Uterus (tissue), 4 donors: ENCODE measurements around the gene ALG12. TPM values are rescaled to one million over a fixed set of nuclear protein-coding genes. Genes with fewer than 3 reads are reported as not detected.

ENCODE experiments used
- DNase-seq, 2 donors: peaks; one replicate each; pipeline ENCODE4 v3.0.0-alpha.2; 2019 to 2020
- H3K27ac ChIP-seq, 2 donors: fragments of 200-600 bp; sonication (generic); 1 replicate in 1 of 2; 2 replicates in 1 of 2; pipeline ENCODE4 v1.5.1; 2016 to 2018
- H3K27me3 ChIP-seq, 2 donors: fragments of 200-600 bp; sonication (generic); one replicate each; pipeline ENCODE4 v1.5.1; 2018 to 2019; ENCODE audit warnings: control low read depth in 1 of 2
- H3K36me3 ChIP-seq, 2 donors: fragments of 200-600 bp; sonication (generic); one replicate each; pipeline ENCODE4 v1.5.1; 2019; ENCODE audit warnings: control low read depth in 1 of 2
- H3K4me1 ChIP-seq, 2 donors: fragments of 200-600 bp; sonication (generic); one replicate each; pipeline ENCODE4 v1.5.1; 2018 to 2019; ENCODE audit warnings: control low read depth in 1 of 2
- H3K4me3 ChIP-seq, 2 donors: fragments of 200-600 bp; sonication (generic); 1 replicate in 1 of 2; 2 replicates in 1 of 2; pipeline ENCODE4 v1.5.1; 2018 to 2019; ENCODE audit warnings: mild to moderate bottlenecking in 1 of 2
- H3K9me3 ChIP-seq, 2 donors: fragments of 200-600 bp; sonication (generic); one replicate each; pipeline ENCODE4 v1.5.1; 2019; ENCODE audit warnings: control low read depth in 1 of 2
- CTCF ChIP-seq, 4 experiments: fragments of 200-600 bp in 2 of 4; fragments of 450-650 bp in 2 of 4; sonication (generic) in 2 of 4; IDR thresholded peaks; one replicate each; pipeline ENCODE4 v1.5.1; 2016 to 2019; ENCODE audit warnings: antibody characterized with exemption in 4 of 4, mild to moderate bottlenecking in 2 of 4, moderate library complexity in 1 of 4
- POLR2A ChIP-seq, 2 donors: fragments of 450-650 bp; IDR thresholded peaks; one replicate each; pipeline ENCODE4 v1.6.1; 2016; ENCODE audit warnings: antibody characterized with exemption in 2 of 2, mild to moderate bottlenecking in 1 of 2, moderate library complexity in 1 of 2
- intact Hi-C: fragments of 100-400 bp; cut with DNase I; formaldehyde crosslinking; loops from one replicate; pipeline ENCODE4 v1.15.1; 2023; ENCODE audit warnings: low total_unique reads
- total RNA-seq, 4 donors: library from RNA; depleted of rRNA in 3 of 4; stranded (reverse); fragments of >200 nt in 3 of 4; gene quantifications; one replicate each; pipeline versions ENCODE4 v1.1.0 to v1.2.4, GENCODE V29; 2014 to 2023
- donor health status: DM: yes; HTN: yes; CAD: no.

The ALG12 gene
- total RNA-seq, 4 donors from 2014 or later: 11.8 to 22.5 (median 18.3) TPM

GRCh38 chr22:49954354-49954753, 36.1 kb upstream of the ALG12 start:
- H3K4me3 ChIP-seq: no peak overlapping the region
- no peaks in the 10 kb centered on the region for H3K36me3 ChIP-seq
- H3K27ac ChIP-seq: peak overlapping the region in 1 of 2 donors; percentile 49
- no peaks in the 10 kb centered on the region for H3K27me3 ChIP-seq
- DNase-seq: no peak
- peaks cover 0 to 3% of the 10 kb centered on the region in 2 donors for H3K4me1 ChIP-seq
- no peak for TF ChIP-seq POLR2A (IDR thresholded peaks at IDR 0.05)
- TF ChIP-seq CTCF (IDR thresholded peaks at IDR 0.05): no peak
- no peaks in the 10 kb centered on the region for H3K9me3 ChIP-seq
- intact Hi-C loops: no loop called here

GRCh38 chr22:49953680-49954344, 35.6 kb upstream of the ALG12 start:
- Histone ChIP-seq H3K36me3 (no peaks in the 10 kb centered on the region), H3K4me1 (peaks cover 0 to 3% of the 10 kb centered on the region in 2 donors), H3K4me3 (no peak overlapping the region), H3K27ac (peak overlapping the region; percentile 26 to 49), H3K27me3 (no peaks in the 10 kb centered on the region), H3K9me3 (no peaks in the 10 kb centered on the region)
- intact Hi-C loops: no loop called here
- TF ChIP-seq CTCF (IDR thresholded peaks at IDR 0.05) (no peak), POLR2A (IDR thresholded peaks at IDR 0.05) (no peak)
- no peak for DNase-seq

GRCh38 chr22:49953027-49953679, 34.9 kb upstream of the ALG12 start:
- no peaks in the 10 kb centered on the region for H3K36me3 ChIP-seq
- TF ChIP-seq CTCF (IDR thresholded peaks at IDR 0.05) (no peak), POLR2A (IDR thresholded peaks at IDR 0.05) (no peak)
- intact Hi-C loops: no loop called here
- H3K4me1 ChIP-seq: peaks cover 0 to 3% of the 10 kb centered on the region in 2 donors
- no peaks in the 10 kb centered on the region for H3K9me3 ChIP-seq
- H3K4me3 ChIP-seq: no peak overlapping the region
- DNase-seq: no peak
- H3K27me3 ChIP-seq: no peaks in the 10 kb centered on the region
- peak overlapping the region in 1 of 2 donors; percentile 49 for H3K27ac ChIP-seq

GRCh38 chr22:49951986-49952896, 34.0 kb upstream of the ALG12 start:
- peaks cover 0 to 3% of the 10 kb centered on the region in 2 donors for H3K4me1 ChIP-seq
- peak overlapping the region in 1 of 2 donors; percentile 39 for H3K27ac ChIP-seq

More at GRCh38 chr22:49951986-49952896, 34.0 kb upstream of the ALG12 start:
- Histone ChIP-seq H3K9me3 (no peaks in the 10 kb centered on the region), H3K27me3 (no peaks in the 10 kb centered on the region), H3K4me3 (no peak overlapping the region), H3K36me3 (no peaks in the 10 kb centered on the region)
- TF ChIP-seq POLR2A (IDR thresholded peaks at IDR 0.05) (no peak), CTCF (IDR thresholded peaks at IDR 0.05) (no peak)
- intact Hi-C loops: no loop called here
- no peak for DNase-seq
